NCI-H82 (cell line): ENCODE data around the gene ONECUT3.

Source experiments
- DNase-seq: peaks from one replicate; lab custom pipeline; 2025; lab: John Stamatoyannopoulos, UW

Gene ONECUT3

GRCh38 chr19:1814833-1815604 lies 61.7 kb downstream of the ONECUT3 start:
- no peak for DNase-seq

GRCh38 chr19:1815605-1816529 lies 62.6 kb downstream of the ONECUT3 start:
- DNase-seq, result no peak

- DNase-seq, result no peak
Measured at GRCh38 chr19:1816530-1817298, 63.4 kb downstream of the ONECUT3 start.

- DNase-seq, result no peak
Measured at GRCh38 chr19:1817553-1818179, 64.4 kb downstream of the ONECUT3 start.

GRCh38 chr19:1818549-1819195 lies 65.4 kb downstream of the ONECUT3 start:
- no peak for DNase-seq

GRCh38 chr19:1819341-1820255 lies 66.3 kb downstream of the ONECUT3 start:
- DNase-seq, result no peak

- no peak for DNase-seq
Measured at GRCh38 chr19:1822210-1822609, 68.9 kb downstream of the ONECUT3 start.

GRCh38 chr19:1823020-1823419 lies 69.7 kb downstream of the ONECUT3 start:
- no peak for DNase-seq

GRCh38 chr19:1823539-1824251 lies 70.4 kb downstream of the ONECUT3 start:
- peak; percentile 28 for DNase-seq

- no peak for DNase-seq
Measured at GRCh38 chr19:1824252-1824622, 70.9 kb downstream of the ONECUT3 start.

GRCh38 chr19:1825909-1826556 lies 72.7 kb downstream of the ONECUT3 start:
- peak; percentile 84 for DNase-seq

GRCh38 chr19:1826557-1827521 lies 73.5 kb downstream of the ONECUT3 start:
- DNase-seq, result peak; percentile 39

- DNase-seq, result no peak
Measured at GRCh38 chr19:1827566-1828278, 74.4 kb downstream of the ONECUT3 start.

GRCh38 chr19:1828279-1829238 lies 75.3 kb downstream of the ONECUT3 start:
- no peak for DNase-seq

- no peak for DNase-seq
Measured at GRCh38 chr19:1829958-1830357, 76.7 kb downstream of the ONECUT3 start.

GRCh38 chr19:1830568-1830967 lies 77.3 kb downstream of the ONECUT3 start:
- DNase-seq, result no peak
